Ovary (tissue), 9 donors: ENCODE data around the gene SEC61A2. TPM values are rescaled to one million over a fixed set of nuclear protein-coding genes. Genes with fewer than 3 reads are reported as not detected.

Experiments used
- DNase-seq, 5 donors: peaks; one replicate each; pipeline ENCODE4 v3.0.0-alpha.2; 2019 to 2020
- H3K27ac ChIP-seq, 2 donors: fragments of 200-600 bp; one replicate each; pipeline versions ENCODE4 v1.5.1 to v1.8.0; 2019 to 2022
- H3K27me3 ChIP-seq: fragments of 200-600 bp; one replicate; pipeline ENCODE4 v1.8.0; 2022
- H3K36me3 ChIP-seq: fragments of 200-600 bp; sonication (generic); one replicate; pipeline ENCODE4 v1.5.1; 2019
- H3K4me1 ChIP-seq: one replicate; pipeline ENCODE4 v1.8.1; 2013; ENCODE audit warnings: mild to moderate bottlenecking, moderate library complexity; ENCODE audit not compliant: insufficient read depth
- H3K4me3 ChIP-seq: fragments of 200-600 bp; sonication (generic); one replicate; pipeline ENCODE4 v1.5.1; 2017
- H3K9me3 ChIP-seq, 2 donors: fragments of 200-600 bp in 1 of 2; sonication (generic) in 1 of 2; one replicate each; pipeline versions ENCODE4 v1.5.1 to v1.8.1; 2013 to 2019; ENCODE audit warnings: mild to moderate bottlenecking in 1 of 2, moderate library complexity in 1 of 2
- CTCF ChIP-seq, 3 donors: fragments of 450-650 bp in 2 of 3; fragments of 200-600 bp in 1 of 3; IDR thresholded peaks; one replicate each; pipeline versions ENCODE4 v1.5.1 to v1.8.0; 2016 to 2022; ENCODE audit warnings: antibody characterized with exemption in 3 of 3, mild to moderate bottlenecking in 1 of 3
- EP300 ChIP-seq: sonication (generic); formaldehyde crosslinking; IDR thresholded peaks from one replicate; pipeline ENCODE4 v1.6.1; 2017; ENCODE audit warnings: antibody characterized with exemption
- POLR2A ChIP-seq: fragments of 450-650 bp; IDR thresholded peaks from one replicate; pipeline ENCODE4 v1.6.1; 2017; ENCODE audit warnings: antibody characterized with exemption, mild to moderate bottlenecking, moderate library complexity
- WGBS, 3 donors: extraction: QIAGEN DNeasy Blood & Tissue Kit in 1 of 3; methylation state at CpG; one replicate each; pipeline versions ENCODE4 v1.1.5 to v1.1.7; 2013 to 2017; 5-methylcytosine and 5-hydroxymethylcytosine counted together
- intact Hi-C, 4 donors: fragments of 100-400 bp; cut with DNase I; formaldehyde crosslinking; loops; one replicate each; pipeline versions ENCODE4 v1.11.0 to v1.15.1; 2022 to 2023
- polyA plus RNA-seq, 2 donors: library from polyadenylated mRNA; stranded (reverse); fragments of 200-250 nt in 1 of 2; fragments of 350-450 nt in 1 of 2; fragmentation: Illumina TruSeq in 1 of 2; extraction: RNeasy Lipid Tissue Mini Kit (QIAGEN cat#74804) in 1 of 2; gene quantifications; one replicate each; pipeline ENCODE4 v1.2.3, GENCODE V29; 2013 to 2014
- total RNA-seq, 7 donors: library from RNA; depleted of rRNA in 2 of 7; stranded (reverse); fragments of >200 nt in 2 of 7; fragmentation: NEBNext Ultra II Directional in 3 of 7; extraction: Animal tissue kit (Norgen Biotek cat#: 25700) in 3 of 7; gene quantifications; one replicate each; pipeline versions ENCODE4 v1.1.0 to v1.2.4, GENCODE V29; 2016 to 2023
- donor health status: DM: no; HTN: no; CAD: no; lungs with moderate emphysema.
- donor health status: DM: no; HTN: no; CAD: no.
- donor health status: Bipolar disorder and iron deficiency.
- donor health status: DM: yes; HTN: yes; CAD: no.
- donor health status: DM: no; HTN: no; CAD: no.
- donor health status: DM: yes; HTN: yes; CAD: no.

SEC61A2 gene
- total and polyA plus RNA-seq, 9 donors: 7.4 to 13.4 (median 9.5) TPM

- Histone ChIP-seq H3K4me1 (no peaks in the 10 kb centered on the region), H3K27me3 (no peaks in the 10 kb centered on the region), H3K36me3 (no peaks in the 10 kb centered on the region), H3K9me3 (no peaks in the 10 kb centered on the region), H3K4me3 (no peak overlapping the region), H3K27ac (no peak overlapping the region)
- 93 to 99% (median 97%) methylated on average over 5 of the region's 5 CpGs for WGBS, 3 donors
- TF ChIP-seq EP300 (no peak), CTCF (IDR thresholded peaks at IDR 0.05) (no peak), POLR2A (no peak)
- no peak for DNase-seq
- intact Hi-C loops: no loop called here
Observed at GRCh38 chr10:12109286-12109685, 20.2 kb upstream of the SEC61A2 start.

GRCh38 chr10:12111528-12111927 is 17.9 kb upstream of the SEC61A2 start:
- H3K36me3 ChIP-seq: no peaks in the 10 kb centered on the region

GRCh38 chr10:12113627-12114026 is 15.8 kb upstream of the SEC61A2 start:
- intact Hi-C loops: no loop called here
- WGBS, 3 donors: 84 to 96% (median 95%) methylated on average over 2 of the region's 2 CpGs

More at GRCh38 chr10:12111528-12111927, 17.9 kb upstream of the SEC61A2 start:
- TF ChIP-seq POLR2A (no peak), CTCF (IDR thresholded peaks at IDR 0.05) (no peak), EP300 (no peak)
- no peaks in the 10 kb centered on the region for H3K4me1 ChIP-seq
- H3K27ac ChIP-seq: no peak overlapping the region
- no peak for DNase-seq
- H3K4me3 ChIP-seq: no peak overlapping the region
- intact Hi-C loops: no loop called here
- no peaks in the 10 kb centered on the region for H3K9me3 ChIP-seq
- H3K27me3 ChIP-seq: no peaks in the 10 kb centered on the region

GRCh38 chr10:12121673-12122072 is 7.8 kb upstream of the SEC61A2 start:
- Histone ChIP-seq H3K27ac (no peak overlapping the region), H3K4me3 (no peak overlapping the region), H3K9me3 (no peaks in the 10 kb centered on the region), H3K4me1 (no peaks in the 10 kb centered on the region), H3K27me3 (no peaks in the 10 kb centered on the region), H3K36me3 (no peaks in the 10 kb centered on the region)
- DNase-seq: no peak
- WGBS, 3 donors: 87 to 92% (median 92%) methylated on average over 4 of the region's 4 CpGs
- intact Hi-C loops: no loop called here
- TF ChIP-seq CTCF (IDR thresholded peaks at IDR 0.05): no peak
- no peak for TF ChIP-seq EP300
- no peak for TF ChIP-seq POLR2A

More at GRCh38 chr10:12113627-12114026, 15.8 kb upstream of the SEC61A2 start:
- H3K36me3 ChIP-seq: no peaks in the 10 kb centered on the region
- no peak overlapping the region for H3K4me3 ChIP-seq
- DNase-seq: no peak
- no peak for TF ChIP-seq POLR2A
- no peak for TF ChIP-seq CTCF (IDR thresholded peaks at IDR 0.05)
- TF ChIP-seq EP300: no peak
- no peaks in the 10 kb centered on the region for H3K27me3 ChIP-seq
- no peaks in the 10 kb centered on the region for H3K9me3 ChIP-seq
- no peak overlapping the region for H3K27ac ChIP-seq
- H3K4me1 ChIP-seq: no peaks in the 10 kb centered on the region
